SK-N-DZ (cell line): ENCODE data around the gene C4B.
"Not testable (repeated sequence)": the region's sequence is repeated elsewhere in the genome, so short reads cannot be mapped to it uniquely, and the experiment has no call there.

Source experiments
- DNase-seq: peaks from one replicate; pipeline ENCODE4 v3.0.0-alpha.2; 2015; ENCODE audit warnings: low spot score

The C4B gene

DNA sequence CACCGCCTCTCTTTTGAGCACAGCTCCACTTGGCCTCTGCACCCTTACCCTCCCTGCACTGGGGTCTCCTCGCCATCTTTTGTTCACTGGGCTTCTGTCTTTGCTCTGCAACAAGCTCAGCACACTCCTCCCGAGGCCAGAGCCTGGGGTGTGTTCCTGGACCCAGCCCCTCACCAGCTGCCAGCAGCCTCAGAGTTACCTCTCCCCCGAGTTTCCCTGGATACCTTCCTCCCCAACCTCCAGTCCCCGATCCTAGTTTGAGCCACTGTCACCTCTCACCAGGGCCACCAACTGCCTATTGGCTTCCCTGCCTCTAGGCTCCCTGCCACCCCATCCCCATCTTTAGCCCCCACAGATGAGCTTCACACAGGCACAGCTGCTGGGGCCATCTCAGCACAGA, 36.0 kb downstream of the C4B start:
- no peak for DNase-seq

DNA sequence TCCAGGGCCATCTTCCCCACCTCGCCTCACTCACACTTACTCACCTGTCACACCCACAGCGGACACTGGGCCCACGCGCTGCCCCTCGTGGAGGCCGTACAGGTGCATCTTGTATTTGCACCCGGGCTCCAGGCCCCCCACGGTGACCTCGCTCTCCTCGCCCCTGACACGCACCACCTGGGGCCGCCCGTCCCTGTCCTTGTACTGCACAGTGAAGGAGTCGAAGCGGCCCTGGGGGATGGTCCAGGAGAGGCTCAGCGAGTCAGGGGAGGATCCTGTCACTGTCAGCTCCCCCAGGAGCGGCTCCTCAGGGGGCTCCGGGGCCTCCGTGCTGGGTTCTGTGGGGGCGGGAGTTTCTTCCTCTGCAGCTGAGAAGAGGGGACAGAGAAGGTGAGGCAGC, 38.0 kb downstream of the C4B start:
- DNase-seq, result not testable (repeated sequence)

DNA sequence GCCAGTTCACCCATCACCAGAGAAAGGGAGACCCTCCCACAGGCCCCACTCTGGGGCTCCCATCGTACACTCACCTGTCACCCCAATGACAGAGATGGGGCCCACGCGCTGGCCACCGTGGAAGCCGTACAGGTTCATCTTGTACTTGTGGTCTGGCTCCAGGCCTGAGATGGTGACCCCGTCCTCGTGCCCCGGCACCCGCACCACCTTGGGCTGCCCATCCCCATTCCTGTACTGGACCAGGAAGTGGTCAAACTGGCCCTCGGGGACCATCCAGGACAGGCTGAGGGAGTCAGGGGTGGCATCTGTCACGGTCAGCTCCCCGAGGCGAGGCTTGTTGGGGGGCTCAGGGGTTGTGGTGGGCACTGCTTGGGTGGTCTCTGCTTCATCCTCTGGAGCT, 38.7 kb downstream of the C4B start:
- not testable (repeated sequence) for DNase-seq

DNA sequence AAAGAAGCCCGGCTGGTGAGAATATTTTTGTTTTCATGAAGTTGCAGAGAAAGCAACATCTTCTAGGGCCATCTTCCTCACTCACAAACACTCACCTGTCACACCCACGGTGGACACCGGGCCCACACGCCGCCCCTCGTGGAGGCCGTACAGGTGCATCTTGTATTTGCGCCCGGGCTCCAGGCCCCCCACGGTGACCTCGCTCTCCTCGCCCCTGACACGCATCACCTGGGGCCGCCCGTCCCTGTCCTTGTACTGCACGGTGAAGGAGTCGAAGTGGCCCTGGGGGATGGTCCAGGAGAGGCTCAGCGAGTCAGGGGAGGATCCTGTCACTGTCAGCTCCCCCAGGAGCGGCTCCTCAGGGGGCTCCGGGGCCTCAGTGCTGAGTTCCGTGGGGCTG, 41.2 kb downstream of the C4B start:
- not testable (repeated sequence) for DNase-seq

DNA sequence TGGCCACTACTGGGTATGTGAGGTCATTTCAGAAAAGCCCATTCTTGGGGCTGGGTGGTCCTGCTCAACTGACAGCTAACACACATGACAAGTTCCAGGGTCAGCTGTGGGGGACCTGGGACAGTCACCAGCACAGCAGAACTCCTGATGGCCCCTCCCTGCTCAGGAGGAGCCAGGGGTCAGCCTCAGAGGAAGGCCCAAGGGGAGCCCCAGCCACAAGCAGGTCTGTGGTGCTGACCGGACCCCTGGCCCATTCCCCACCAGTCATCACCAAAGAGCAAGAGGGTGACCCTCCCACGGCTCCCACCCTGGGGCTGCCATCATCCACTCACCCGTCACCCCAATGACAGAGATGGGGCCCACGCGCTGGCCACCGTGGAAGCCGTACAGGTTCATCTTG, 41.7 kb downstream of the C4B start:
- DNase-seq, result no peak

DNA sequence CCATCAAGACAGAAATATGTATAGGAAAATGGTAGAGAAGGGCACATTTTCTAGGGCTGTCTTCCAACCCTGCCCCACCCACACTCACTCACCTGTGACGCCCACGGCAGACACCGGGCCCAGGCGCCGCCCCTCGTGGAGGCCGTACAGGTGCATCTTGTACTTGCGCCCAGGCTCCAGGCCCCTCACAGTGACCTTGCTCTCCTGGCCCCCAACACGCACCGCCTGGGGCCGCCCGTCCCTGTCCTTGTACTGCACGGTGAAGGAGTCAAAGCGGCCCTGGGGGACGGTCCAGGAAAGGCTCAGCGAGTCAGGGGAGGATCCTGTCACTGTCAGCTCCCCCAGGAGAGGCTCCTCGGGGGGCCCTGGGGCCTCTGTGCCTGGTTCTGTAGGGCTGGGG, 43.4 kb downstream of the C4B start:
- no peak for DNase-seq

DNA sequence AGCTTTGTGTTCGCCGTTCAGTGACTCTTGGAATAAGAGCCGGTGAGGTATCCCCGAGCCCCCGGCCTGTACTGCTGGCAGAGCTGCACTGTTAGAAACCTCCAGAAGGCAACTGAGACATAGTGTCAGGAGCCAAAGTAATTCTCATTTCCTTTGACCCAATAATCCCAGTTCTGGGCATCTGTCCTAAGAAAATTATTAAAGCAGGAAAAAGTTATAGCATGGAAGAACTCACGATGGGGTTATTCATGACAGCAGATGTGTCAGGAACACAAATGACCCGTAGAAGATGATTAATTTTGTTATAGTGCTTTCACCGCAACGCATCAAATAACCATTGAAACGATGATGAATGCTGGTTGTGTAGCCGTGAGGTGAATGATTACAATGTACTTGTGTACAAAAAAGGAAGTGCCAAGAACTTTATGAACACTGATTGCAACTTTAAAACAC, 43.9 kb downstream of the C4B start:
- DNase-seq, result no peak

DNA sequence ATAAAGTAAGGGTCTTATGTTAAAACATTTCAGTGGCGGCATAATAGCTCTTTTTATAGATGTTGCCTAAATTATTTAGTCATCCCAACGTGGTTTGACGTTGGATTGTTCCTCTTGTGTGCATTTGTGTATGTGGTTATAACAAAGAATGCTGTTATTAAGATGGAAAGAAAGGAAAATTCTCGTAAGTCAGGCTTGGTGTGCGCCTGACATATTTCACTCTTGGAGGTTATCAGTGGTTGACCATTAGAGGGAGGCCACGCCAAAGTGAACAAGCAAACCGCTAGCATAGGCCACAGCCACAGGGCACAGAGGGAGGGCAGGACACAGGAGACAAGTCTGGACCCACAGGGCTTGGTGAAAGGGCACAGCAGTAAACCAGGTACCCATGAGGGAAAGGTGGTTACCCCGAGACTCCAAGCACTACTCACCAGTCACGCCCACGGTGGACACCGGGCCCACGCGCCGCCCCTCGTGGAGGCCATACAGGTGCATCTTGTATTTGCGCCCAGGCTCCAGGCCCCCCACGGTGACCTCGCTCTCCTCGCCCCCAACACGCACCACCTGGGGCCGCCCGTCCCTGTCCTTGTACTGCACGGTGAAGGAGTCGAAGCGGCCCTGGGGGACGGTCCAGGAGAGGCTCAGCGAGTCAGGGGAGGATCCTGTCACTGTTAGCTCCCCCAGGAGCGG, 46.5 kb downstream of the C4B start:
- DNase-seq, result no peak

DNA sequence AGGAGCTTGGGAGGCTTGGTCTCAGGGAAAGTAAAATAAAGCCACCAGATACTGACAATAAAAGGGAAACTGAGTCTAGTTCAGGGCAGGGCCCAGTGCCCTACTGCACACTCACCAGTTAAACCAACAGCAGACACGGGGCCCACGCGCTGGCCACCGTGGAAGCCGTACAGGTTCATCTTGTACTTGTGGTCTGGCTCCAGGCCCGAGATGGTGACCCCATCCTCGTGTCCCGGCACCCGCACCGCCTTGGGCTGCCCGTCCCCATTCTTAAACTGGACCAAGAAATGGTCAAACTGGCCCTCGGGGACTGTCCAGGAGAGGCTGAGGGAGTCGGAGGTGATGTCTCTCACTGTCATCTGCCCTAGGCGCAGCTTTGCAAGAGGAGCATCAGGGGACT, 50.1 kb downstream of the C4B start:
- no peak for DNase-seq

DNA sequence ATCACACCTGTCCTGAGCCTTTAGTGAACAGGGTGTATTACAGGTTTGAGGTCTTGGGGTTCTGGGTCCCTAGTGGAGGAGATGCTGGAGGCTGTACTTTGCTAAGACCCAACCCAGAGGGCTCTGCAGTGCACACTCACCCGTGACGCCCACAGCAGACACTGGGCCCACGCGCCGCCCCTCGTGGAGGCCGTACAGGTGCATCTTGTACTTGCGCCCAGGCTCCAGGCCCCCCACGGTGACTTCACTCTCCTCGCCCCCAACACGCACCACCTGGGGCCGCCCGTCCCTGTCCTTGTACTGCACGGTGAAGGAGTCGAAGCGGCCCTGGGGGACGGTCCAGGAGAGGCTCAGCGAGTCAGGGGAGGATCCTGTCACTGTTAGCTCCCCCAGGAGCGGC, 52.9 kb downstream of the C4B start:
- not testable (repeated sequence) for DNase-seq

DNA sequence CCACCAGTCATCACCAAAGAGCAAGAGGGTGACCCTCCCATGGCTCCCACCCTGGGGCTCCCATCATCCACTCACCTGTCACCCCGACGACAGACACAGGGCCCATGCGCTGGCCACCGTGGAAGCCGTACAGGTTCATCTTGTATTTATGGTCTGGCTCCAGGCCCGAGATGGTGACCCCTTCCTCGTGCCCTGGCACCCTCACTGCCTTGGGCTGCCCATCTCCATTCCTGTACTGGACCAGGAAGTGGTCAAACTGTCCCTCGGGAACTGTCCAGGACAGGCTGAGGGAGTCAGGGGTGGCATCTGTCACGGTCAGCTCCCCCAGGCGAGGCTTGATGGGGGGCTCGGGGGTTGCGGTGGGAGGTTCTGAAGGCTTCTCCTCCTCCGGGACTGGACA, 53.7 kb downstream of the C4B start:
- DNase-seq, result not testable (repeated sequence)

DNA sequence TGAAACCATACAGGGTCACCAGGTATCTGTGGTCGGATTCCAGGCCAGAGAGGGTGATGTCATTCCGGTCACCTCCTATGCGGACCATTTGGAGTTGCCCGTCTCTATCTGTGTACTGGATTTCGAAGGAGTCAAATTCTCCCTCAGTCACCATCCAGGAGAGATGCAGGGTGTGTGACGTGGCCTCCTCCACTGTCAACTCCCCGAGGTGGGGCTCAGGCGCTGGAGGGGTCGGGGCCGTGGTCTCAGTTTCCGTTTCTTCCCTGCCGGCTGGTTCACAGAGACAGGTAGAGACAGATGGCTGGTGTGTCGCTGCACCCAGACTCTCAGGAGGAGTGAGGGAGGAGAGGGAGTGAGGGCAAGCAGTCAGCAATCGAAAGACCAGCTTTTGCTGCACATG, 54.3 kb downstream of the C4B start:
- DNase-seq, result no peak

DNA sequence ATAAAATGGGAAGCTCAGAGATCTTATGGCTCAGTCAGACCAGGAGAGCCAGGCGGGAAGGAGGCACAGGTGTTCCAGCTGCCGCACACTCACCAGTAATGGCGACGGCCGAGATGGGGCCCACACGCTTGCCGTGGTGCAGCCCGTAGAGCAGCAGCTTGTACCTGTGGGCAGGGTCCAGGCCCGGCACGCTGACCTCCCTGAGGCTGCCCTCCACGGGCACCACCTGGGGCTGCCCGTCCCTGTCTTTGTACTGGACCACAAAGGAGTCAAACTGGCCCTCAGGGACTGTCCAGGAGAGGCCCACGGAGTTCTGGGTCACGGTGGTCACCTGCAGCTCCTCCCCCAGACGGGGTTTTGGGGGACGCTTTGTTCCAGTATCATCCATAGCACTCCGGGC, 54.9 kb downstream of the C4B start:
- DNase-seq, result no peak

DNA sequence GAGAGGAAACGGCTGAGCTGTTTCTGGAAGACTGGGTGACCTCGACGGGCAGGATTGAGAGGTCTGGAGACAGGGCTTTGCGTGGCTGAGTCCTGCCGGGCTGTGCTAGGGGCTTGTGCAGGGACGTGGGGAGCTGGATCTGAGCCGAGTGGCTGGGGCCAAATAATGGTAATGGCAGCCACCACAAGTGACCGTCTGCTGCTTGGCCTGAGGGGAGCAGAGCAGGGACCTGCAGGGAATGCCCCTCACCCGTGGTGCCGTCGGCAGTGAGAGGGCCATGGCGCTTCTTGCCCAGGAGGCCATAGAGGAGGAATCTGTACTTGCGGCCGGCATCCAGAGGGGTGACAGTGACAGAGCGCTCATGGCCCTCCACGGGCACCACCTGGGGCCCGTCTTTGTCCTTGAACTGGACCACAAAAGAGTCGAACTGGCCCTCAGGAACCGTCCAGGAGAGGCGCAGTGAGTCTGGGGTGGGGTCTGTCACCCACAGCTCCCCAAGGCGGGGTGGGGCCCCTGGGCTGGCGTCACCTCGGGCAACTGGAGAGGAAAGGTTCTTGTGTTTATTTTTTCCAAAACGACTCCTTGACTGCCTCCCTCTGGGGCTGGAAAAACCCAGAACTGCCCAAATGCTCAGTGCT, 55.4 kb downstream of the C4B start:
- no peak for DNase-seq

DNA sequence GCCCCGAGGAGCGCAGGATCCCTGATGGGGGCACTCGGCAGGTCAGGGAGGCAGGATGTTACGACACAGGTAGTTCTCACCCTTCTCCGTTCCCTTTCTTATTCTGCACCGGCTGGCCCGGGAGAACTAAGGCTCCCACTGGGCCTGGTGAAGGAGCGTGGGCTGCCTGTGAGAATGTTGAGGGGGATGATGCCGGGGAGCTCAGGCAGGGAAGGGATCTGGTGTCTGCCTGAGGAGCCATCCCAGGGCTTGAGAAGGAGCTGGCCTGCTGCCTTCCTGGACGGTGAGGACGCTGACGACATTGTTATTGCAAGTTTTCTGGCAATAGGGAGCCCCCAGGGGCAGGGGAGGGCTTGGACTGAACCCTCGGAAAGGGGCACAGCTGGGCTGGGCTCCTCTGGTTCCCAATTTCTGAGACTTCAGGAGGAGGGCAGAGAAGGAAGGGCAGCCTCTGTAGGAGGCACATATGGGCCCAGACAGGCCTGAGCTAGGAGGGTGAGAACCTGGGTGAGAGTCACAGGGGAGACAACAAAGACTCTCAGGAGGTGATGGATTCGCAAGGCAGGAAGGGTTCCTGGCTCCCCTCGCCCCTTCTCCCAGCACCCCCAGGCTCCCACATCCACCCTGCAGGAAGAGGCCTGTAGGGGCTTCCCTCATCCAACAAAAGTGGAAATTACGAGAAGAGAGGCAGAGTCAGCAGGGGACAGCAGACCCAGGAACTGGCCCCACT, 56.4 kb downstream of the C4B start:
- DNase-seq, result no peak

DNA sequence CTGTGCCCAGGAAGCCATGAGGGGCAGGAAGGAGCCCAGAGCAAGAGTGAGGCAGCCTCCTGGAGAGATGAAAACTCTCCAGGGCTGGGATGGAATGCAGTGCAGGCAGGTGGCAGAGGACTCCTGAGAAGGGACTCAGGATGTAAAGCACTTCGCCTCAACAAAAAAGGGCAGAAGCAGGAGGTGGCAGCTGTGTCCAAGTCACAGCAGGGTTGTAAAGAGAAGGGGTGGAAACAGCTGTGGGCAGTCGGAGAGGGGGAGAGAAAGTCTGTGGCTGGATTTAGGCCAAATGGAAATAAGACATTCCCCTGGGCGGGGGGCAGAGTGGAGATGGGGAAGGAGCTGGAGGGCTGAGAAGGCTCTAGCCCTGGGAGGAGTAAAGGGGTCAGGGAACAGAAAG, 58.5 kb downstream of the C4B start:
- no peak for DNase-seq

DNA sequence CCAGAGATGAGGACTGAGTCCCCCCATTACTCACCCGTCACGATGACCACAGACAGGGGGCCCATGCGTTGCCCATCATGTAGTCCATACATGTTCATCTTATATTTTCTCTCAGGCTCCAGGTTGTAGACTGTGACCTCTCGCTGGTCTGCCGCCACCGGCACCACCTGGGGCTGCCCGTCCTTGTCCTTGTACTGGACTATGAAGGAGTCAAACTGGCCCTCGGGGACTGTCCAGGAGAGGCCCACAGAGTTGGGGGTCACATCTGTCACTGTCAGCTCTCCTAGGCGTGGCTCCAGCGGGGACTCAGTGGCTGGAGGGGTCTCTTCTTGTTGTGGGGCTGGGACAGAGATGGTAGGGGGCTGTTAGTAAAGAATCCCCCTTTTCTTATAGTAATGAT, 59.0 kb downstream of the C4B start:
- DNase-seq, result no peak

DNA sequence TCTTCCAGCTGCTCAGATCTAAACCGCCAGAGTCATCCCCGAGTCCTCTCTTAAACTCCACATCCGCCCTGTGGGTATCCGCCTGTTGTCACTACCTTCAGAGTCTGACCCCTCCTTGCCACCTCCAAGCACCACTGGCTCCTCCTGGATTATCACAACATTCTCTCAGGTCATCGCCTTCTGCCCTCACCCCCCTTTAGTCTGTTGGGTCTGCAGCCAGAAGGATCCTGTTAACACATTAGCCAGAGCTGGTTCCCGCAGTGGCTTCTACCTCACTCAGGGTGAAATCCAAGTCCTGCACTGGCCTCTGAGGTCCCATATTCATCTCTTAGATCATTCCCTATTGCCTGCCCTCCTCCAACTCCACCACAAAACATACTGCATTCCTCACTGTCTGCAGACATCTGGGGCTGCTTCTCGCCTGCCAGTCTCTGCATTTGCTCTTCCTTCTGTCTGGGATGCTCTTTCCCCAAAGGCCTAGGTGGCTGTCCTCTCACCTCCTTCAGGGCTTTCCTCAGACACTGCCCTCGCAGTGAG, 60.5 kb downstream of the C4B start:
- DNase-seq, result no peak

DNA sequence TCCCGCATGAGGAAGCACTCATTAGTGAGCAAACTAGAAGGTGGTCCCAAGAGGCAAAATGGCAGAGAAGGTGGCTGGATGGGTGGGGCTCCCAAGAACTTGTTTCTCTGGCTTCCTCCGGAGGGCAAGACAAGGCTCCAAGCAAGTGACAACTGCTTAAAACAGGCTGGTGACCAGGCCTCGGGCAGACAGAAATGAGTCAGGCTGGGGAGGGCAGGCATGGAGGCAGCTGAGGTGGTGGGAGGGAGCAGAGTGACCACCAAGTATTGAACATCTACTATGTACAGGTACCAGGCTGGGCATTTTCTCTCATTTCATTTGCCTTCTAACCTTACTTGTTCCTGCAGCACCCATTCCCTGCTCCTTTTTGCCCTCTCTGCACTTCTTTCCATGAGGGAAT, 61.2 kb downstream of the C4B start:
- DNase-seq, result no peak

DNA sequence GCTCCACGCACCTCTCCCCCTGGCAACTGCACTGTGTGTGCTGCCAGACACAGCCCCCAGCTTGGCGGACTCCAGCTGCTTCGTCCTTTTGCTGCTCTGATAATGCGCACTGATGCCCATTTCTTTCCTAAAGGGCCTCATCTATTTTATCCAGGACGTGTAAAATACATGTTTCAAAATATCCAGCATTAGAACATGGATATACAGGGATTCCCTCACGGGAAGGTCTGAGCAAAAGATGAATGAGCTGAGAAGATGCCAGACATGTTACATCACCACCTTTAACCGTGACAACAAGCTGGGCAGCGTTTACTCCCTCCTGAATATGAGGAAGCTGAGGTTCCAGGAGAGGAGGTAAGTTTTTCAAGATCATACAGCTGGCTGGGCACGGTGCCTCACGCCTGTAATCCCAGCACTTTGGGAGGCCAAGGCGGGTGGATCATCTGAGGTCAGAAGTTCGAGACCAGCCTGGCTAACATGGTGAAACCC, 61.8 kb downstream of the C4B start:
- no peak for DNase-seq

DNA sequence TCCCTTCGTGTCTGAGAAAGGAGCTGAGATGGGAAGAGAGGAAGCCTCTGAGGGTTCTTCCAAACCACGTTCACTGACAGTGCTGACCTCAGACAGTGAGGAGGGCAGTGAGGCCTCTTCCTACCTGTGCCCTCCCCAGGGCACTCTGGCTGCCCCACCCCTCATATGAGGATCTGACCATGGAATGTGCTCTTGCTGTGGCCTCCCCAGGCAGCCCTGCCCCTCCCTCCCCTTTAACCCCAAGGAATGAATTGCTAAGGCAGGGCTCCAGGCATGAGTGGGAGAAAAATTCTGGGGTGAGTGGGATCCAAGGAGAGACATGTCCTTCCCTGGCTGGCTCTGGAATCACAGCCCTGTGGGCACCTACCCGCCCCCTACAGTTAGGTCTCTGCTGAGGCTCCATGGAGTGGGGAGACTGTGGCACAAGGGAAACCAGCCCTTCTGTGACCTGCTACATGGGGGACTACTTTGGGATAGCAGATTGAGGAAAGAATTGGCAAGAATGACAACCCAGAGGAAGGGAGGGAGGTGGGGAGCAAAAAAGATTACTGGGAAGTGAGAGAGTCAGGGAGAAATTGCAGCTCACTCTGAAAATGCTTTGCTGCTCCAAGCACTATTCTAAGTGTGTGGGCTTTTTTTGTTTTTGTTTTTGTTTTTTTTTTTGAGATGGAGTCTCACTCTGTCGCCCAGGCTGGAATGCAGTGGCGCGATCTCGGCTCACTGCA, 65.1 kb downstream of the C4B start:
- no peak for DNase-seq
